ENCODE data around the gene USP21.

GRCh38 chr1:161159913-161160243 is 578 bp downstream of the USP21 start:
- TF ChIP-seq POLR2A (IDR thresholded peaks at IDR 0.05; ENCODE audit: low read depth, low read length) (no peak), POLR2AphosphoS5 (IDR thresholded peaks at IDR 0.05; ENCODE audit: insufficient read depth, low read depth, low read length) (no peak), FOS (IDR thresholded peaks at IDR 0.05; ENCODE audit: borderline replicate concordance, insufficient read depth, low read length) (no peak), CTCF (IDR thresholded peaks at IDR 0.05; ENCODE audit: extremely low read depth in 1 of 2, insufficient read depth in 1 of 2, low read depth in 1 of 2, low read length in 2 of 2) (no peak), MAX (IDR thresholded peaks at IDR 0.05; ENCODE audit: insufficient read depth, insufficient read length) (no peak)

Data from endothelial cell of umbilical vein (primary cell).